ENCODE data around the gene PIP4K2A.

DNA sequence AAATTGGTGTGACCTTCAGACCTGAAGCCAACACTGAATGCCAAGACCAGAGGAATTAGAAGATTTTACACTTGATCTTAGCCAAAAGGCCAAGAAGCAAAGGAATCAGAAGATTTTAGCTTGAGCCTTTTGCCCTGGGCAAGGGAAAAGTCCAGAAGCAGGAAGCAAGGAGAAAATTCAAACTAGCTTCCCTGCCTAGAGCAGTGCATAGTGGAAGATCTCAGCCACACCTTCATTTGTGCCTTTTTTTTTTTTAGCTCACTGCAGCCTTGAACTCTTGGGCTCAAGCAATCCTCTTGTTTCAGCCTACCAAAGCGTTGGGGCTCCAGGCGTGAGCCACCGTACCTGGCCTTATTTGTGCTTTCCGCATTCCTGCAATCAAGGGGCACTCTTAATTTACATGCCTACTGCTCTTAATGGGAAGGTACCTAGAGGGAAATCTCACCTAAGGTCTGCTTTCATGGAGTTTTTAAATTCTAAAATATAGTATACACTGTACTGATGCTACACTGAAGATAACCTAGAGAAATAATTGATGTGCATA is 8.3 kb upstream of the PIP4K2A start:
- TF ChIP-seq, protein P1, sequence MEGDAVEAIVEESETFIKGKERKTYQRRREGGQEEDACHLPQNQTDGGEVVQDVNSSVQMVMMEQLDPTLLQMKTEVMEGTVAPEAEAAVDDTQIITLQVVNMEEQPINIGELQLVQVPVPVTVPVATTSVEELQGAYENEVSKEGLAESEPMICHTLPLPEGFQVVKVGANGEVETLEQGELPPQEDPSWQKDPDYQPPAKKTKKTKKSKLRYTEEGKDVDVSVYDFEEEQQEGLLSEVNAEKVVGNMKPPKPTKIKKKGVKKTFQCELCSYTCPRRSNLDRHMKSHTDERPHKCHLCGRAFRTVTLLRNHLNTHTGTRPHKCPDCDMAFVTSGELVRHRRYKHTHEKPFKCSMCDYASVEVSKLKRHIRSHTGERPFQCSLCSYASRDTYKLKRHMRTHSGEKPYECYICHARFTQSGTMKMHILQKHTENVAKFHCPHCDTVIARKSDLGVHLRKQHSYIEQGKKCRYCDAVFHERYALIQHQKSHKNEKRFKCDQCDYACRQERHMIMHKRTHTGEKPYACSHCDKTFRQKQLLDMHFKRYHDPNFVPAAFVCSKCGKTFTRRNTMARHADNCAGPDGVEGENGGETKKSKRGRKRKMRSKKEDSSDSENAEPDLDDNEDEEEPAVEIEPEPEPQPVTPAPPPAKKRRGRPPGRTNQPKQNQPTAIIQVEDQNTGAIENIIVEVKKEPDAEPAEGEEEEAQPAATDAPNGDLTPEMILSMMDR (IDR thresholded peaks at IDR 0.05), result no peak
- no peak for TF ChIP-seq POLR2A (IDR thresholded peaks at IDR 0.05)
- TF ChIP-seq POLR2AphosphoS5 (IDR thresholded peaks at IDR 0.05), result no peak
